Loucy (cell line): ENCODE measurements around the gene CABP7.

Experiments used
- H2AFZ ChIP-seq: fragments of 200-600 bp; sonication (generic); 2 replicates; pipeline ENCODE4 v1.6.0; 2016; ENCODE audit warnings: antibody characterized with exemption, mild to moderate bottlenecking, low read length, moderate library complexity
- H3F3A ChIP-seq: fragments of 200-600 bp; 2 replicates; pipeline ENCODE4 v1.6.0; 2016; ENCODE audit warnings: antibody characterized with exemption, low read depth, mild to moderate bottlenecking
- H3K27me3 ChIP-seq: fragments of 200-600 bp; sonication (generic); 2 replicates; pipeline ENCODE4 v1.6.1; 2014; ENCODE audit warnings: low read length, mild to moderate bottlenecking; ENCODE audit not compliant: insufficient read depth, poor library complexity, severe bottlenecking
- H3K36me3 ChIP-seq: fragments of 200-600 bp; sonication (generic); 2 replicates; pipeline ENCODE4 v1.6.1; 2016; ENCODE audit warnings: low read length; ENCODE audit not compliant: insufficient read depth
- H3K4me1 ChIP-seq: fragments of 200-600 bp; sonication (generic); 2 replicates; pipeline ENCODE4 v1.5.1; 2014; ENCODE audit warnings: low read length, mild to moderate bottlenecking; ENCODE audit not compliant: insufficient read depth, poor library complexity, severe bottlenecking
- H3K4me2 ChIP-seq: fragments of 200-600 bp; sonication (generic); 2 replicates; pipeline ENCODE4 v1.6.0; 2014; ENCODE audit warnings: antibody characterized with exemption, low read length, low read depth, mild to moderate bottlenecking; ENCODE audit not compliant: poor library complexity, severe bottlenecking
- H3K4me3 ChIP-seq: fragments of 200-600 bp; sonication (generic); 2 replicates; pipeline ENCODE4 v1.5.1; 2014; ENCODE audit warnings: low read length, mild to moderate bottlenecking, mixed read lengths; ENCODE audit not compliant: poor library complexity, severe bottlenecking
- H3K79me2 ChIP-seq: fragments of 200-600 bp; sonication (generic); 2 replicates; pipeline ENCODE4 v1.6.1; 2014; ENCODE audit warnings: low read length; ENCODE audit not compliant: insufficient read depth
- H3K9ac ChIP-seq: fragments of 200-600 bp; sonication (generic); 2 replicates; pipeline ENCODE4 v1.6.0; 2014; ENCODE audit warnings: mild to moderate bottlenecking, low read depth, low read length, moderate library complexity; ENCODE audit not compliant: poor library complexity, severe bottlenecking
- H3K9me2 ChIP-seq: fragments of 200-600 bp; sonication (generic); replicated peaks from 2 replicates; pipeline ENCODE4 v1.6.1; 2016; ENCODE audit warnings: low read depth, low read length, mixed read lengths
- H3K9me3 ChIP-seq: fragments of 200-600 bp; sonication (generic); 2 replicates; pipeline ENCODE4 v1.6.1; 2014; ENCODE audit warnings: mild to moderate bottlenecking, antibody characterized with exemption, low read length, low read depth; ENCODE audit not compliant: insufficient read depth
- H4K20me1 ChIP-seq: fragments of 200-600 bp; sonication (generic); 2 replicates; pipeline ENCODE4 v1.6.0; 2014; ENCODE audit warnings: antibody characterized with exemption, low read length, mild to moderate bottlenecking; ENCODE audit not compliant: insufficient read depth, poor library complexity, severe bottlenecking
- CTCF ChIP-seq: fragments of 200-600 bp; sonication (generic); conservative IDR thresholded peaks from 2 replicates; pipeline ENCODE4 v1.5.1; 2014; ENCODE audit warnings: mild to moderate bottlenecking, antibody characterized with exemption, low read length
- EZH2phosphoT487 ChIP-seq: fragments of 200-600 bp; IDR thresholded peaks from 2 replicates; pipeline ENCODE4 v1.6.1; 2018; ENCODE audit warnings: antibody characterized with exemption, mild to moderate bottlenecking, moderate library complexity, borderline replicate concordance

Gene CABP7

GRCh38 chr22:29720811-29721323 lies 1.1 kb downstream of the CABP7 start:
- Histone ChIP-seq H3K4me3 (no peak overlapping the region), H3K4me2 (no peak overlapping the region), H3K9me2 (no peaks in the 10 kb centered on the region), H3K36me3 (no peaks in the 10 kb centered on the region), H2AFZ (no peak overlapping the region), H3F3A (no peaks in the 10 kb centered on the region), H3K27me3 (no peaks in the 10 kb centered on the region), H3K9ac (no peak overlapping the region), H3K9me3 (no peaks in the 10 kb centered on the region), H4K20me1 (no peaks in the 10 kb centered on the region), H3K79me2 (no peaks in the 10 kb centered on the region), H3K4me1 (no peaks in the 10 kb centered on the region)
- no peak for TF ChIP-seq CTCF
- no peak for TF ChIP-seq EZH2phosphoT487

GRCh38 chr22:29722151-29722550 lies 2.3 kb downstream of the CABP7 start:
- Histone ChIP-seq H3F3A (no peaks in the 10 kb centered on the region), H3K27me3 (no peaks in the 10 kb centered on the region), H4K20me1 (no peaks in the 10 kb centered on the region), H3K4me1 (no peaks in the 10 kb centered on the region), H3K4me2 (no peak overlapping the region), H2AFZ (no peak overlapping the region), H3K9me2 (no peaks in the 10 kb centered on the region), H3K79me2 (no peaks in the 10 kb centered on the region), H3K36me3 (no peaks in the 10 kb centered on the region), H3K9ac (no peak overlapping the region), H3K9me3 (no peaks in the 10 kb centered on the region), H3K4me3 (no peak overlapping the region)
- TF ChIP-seq EZH2phosphoT487 (no peak), CTCF (no peak)

GRCh38 chr22:29722587-29722986 lies 2.8 kb downstream of the CABP7 start:
- Histone ChIP-seq H3K4me1 (no peaks in the 10 kb centered on the region), H3K9ac (no peak overlapping the region), H3K4me3 (no peak overlapping the region), H2AFZ (no peak overlapping the region), H4K20me1 (no peaks in the 10 kb centered on the region), H3K4me2 (no peak overlapping the region), H3F3A (no peaks in the 10 kb centered on the region), H3K79me2 (no peaks in the 10 kb centered on the region), H3K9me2 (no peaks in the 10 kb centered on the region), H3K27me3 (no peaks in the 10 kb centered on the region), H3K9me3 (no peaks in the 10 kb centered on the region), H3K36me3 (no peaks in the 10 kb centered on the region)
- TF ChIP-seq CTCF (no peak), EZH2phosphoT487 (no peak)
